Activated naive CD8-positive, alpha-beta T cell (primary cell): ENCODE results near the gene SIRPA.

Source experiments
- H3K27ac Mint-ChIP-seq: one replicate; pipeline ENCODE4 v1.8.0; 2021; ENCODE audit warnings: mixed read lengths
- H3K27me3 Mint-ChIP-seq: one replicate; pipeline ENCODE4 v1.8.0; 2021; ENCODE audit warnings: mixed read lengths
- H3K36me3 Mint-ChIP-seq: one replicate; pipeline ENCODE4 v1.8.0; 2021; ENCODE audit warnings: mixed read lengths
- H3K4me1 Mint-ChIP-seq: one replicate; pipeline ENCODE4 v1.8.0; 2021; ENCODE audit warnings: low read depth, mixed read lengths
- H3K4me3 Mint-ChIP-seq: one replicate; pipeline ENCODE4 v1.8.0; 2021; ENCODE audit warnings: mild to moderate bottlenecking, mixed read lengths
- H3K9me3 Mint-ChIP-seq: one replicate; pipeline ENCODE4 v1.8.0; 2021; ENCODE audit warnings: low read depth, mixed read lengths

Gene SIRPA

GRCh38 chr20:1876217-1876921 is 18.8 kb upstream of the SIRPA start:
- Mint-ChIP-seq H3K9me3 (no peaks in the 10 kb centered on the region), H3K36me3 (no peaks in the 10 kb centered on the region), H3K4me1 (peaks cover 3% of the 10 kb centered on the region), H3K27ac (no peak overlapping the region), H3K4me3 (no peak overlapping the region), H3K27me3 (peaks cover 3% of the 10 kb centered on the region)

DNA sequence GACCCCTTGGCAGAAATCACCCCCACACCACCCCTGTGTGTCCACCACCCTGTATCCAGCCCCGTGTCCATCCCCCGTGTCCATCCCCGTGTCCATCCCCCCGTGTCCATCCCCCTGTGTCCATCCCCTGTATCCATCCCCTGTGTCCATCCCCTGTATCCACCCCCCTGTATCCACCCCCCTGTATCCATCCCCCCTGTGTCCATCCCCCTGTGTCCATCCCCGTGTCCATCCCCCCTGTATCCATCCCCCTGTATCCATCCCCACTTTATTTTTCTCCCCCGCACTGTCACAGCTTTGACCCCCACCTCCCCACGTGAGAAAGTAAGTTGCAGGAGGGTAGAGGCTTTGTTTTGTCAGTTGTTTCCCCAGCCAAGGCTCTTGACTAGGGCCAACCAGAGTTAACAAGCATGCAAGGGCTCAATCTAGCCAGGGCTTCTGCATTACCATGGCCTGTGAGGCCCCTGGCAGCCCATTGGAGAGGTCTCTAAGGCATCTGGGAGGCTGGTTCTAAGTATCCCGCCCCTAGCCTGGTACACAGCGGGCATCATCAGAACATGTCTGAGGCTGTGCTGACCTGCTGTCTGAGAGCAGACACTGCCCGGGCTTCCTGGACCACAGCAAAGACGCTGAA is 18.1 kb upstream of the SIRPA start:
- Mint-ChIP-seq H3K27me3 (peaks cover 3% of the 10 kb centered on the region), H3K9me3 (no peaks in the 10 kb centered on the region), H3K4me3 (no peak overlapping the region), H3K36me3 (no peaks in the 10 kb centered on the region), H3K4me1 (no peaks in the 10 kb centered on the region), H3K27ac (no peak overlapping the region)

GRCh38 chr20:1877609-1878200 is 17.5 kb upstream of the SIRPA start:
- no peak overlapping the region for H3K27ac Mint-ChIP-seq
- H3K4me1 Mint-ChIP-seq, result peaks cover 3% of the 10 kb centered on the region
- no peaks in the 10 kb centered on the region for H3K9me3 Mint-ChIP-seq
- H3K4me3 Mint-ChIP-seq, result no peak overlapping the region
- no peaks in the 10 kb centered on the region for H3K36me3 Mint-ChIP-seq
- H3K27me3 Mint-ChIP-seq, result peaks cover 3% of the 10 kb centered on the region

DNA sequence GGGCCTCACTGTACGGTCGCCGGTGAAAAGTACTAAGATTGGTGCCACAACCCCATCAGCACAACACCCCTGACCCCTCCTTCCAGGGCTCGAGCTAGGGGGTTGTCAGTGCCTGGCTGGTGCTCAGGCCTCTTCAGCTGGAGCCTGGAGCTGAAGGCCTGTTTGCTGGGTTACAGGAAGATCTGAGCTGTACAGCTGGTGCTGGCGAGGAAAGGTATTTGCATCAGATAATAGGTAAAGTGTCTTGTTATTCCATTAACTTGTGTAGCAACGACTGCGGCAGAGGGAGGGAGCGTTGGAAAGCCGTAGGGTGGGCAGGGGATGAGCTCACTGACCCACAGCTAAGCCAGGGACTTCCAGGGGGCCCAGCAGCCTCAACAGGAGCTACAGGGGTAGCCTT is 15.8 kb upstream of the SIRPA start:
- H3K27ac Mint-ChIP-seq, result no peak overlapping the region
- no peaks in the 10 kb centered on the region for H3K9me3 Mint-ChIP-seq
- H3K4me1 Mint-ChIP-seq, result peaks cover 10% of the 10 kb centered on the region
- peaks cover 1% of the 10 kb centered on the region for H3K27me3 Mint-ChIP-seq
- no peaks in the 10 kb centered on the region for H3K36me3 Mint-ChIP-seq
- no peak overlapping the region for H3K4me3 Mint-ChIP-seq

GRCh38 chr20:1879934-1880333 is 15.3 kb upstream of the SIRPA start:
- H3K36me3 Mint-ChIP-seq, result no peaks in the 10 kb centered on the region
- H3K27me3 Mint-ChIP-seq, result peaks cover 1% of the 10 kb centered on the region
- no peaks in the 10 kb centered on the region for H3K9me3 Mint-ChIP-seq
- H3K27ac Mint-ChIP-seq, result no peak overlapping the region
- H3K4me1 Mint-ChIP-seq, result peaks cover 10% of the 10 kb centered on the region
- no peak overlapping the region for H3K4me3 Mint-ChIP-seq

DNA sequence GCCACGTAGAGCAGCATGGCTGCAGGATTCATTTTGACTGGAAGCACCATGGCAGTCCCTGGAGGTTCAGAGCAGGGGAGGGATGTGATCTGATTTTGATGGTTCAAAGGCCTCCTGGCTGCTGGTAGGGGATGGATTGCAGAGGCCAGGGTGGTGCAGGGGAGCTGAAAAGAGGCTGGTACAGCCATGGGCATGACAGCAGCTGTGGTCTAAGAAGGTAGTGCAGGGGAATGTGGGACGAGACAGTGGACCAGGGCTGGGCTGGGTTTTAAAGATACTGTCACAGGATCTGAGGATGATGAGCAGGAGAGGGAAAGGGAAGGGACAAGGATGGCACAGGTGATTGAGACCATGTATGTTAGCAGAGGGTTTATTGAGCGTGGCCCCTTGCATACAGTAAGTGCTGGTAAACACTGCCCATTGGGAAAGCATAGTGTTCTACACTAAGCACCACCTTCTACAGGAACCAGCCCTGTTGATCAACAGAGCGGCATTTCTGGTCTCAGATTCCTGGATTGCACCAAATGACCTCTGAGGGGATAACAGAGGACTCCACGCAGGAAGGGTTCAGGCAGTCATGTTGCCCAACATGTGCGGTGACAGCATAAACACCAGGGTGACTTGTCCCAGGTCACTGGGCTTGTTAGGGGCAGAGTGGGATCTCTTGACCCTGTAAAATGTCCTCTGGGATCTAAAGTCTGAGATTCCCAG is 14.5 kb upstream of the SIRPA start:
- peaks cover 10% of the 10 kb centered on the region for H3K4me1 Mint-ChIP-seq
- no peaks in the 10 kb centered on the region for H3K9me3 Mint-ChIP-seq
- no peak overlapping the region for H3K4me3 Mint-ChIP-seq
- peaks cover 1% of the 10 kb centered on the region for H3K27me3 Mint-ChIP-seq
- no peaks in the 10 kb centered on the region for H3K36me3 Mint-ChIP-seq
- no peak overlapping the region for H3K27ac Mint-ChIP-seq

DNA sequence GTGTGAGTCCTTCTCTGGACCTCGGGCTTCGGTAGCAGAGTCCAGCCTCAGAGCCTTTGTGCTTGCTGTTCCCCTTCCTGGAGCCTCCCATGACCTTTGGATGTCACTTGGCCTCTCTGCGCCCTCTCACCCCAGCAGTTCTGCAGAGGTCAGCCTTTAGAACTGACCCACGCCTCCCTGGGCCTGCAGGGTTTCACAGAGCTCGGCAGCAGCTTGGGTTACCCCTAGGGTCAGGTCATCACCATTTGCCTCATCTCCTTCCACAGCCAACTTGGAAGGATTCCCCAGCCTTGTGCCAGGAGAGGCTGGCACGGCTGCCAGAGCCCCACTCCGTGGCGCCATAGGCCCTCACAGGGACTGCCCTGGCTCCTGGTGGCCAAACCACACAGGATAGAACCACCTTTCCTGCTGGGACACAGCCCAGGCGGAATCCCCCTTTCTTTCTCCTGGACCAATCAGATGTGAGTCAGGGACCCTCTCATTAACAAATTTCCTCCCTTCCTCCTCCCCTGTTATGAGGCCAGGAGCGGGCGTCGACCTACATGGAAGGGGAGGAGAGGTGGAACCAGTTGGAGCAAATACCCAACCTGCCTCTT is 13.9 kb upstream of the SIRPA start:
- Mint-ChIP-seq H3K4me1 (peaks cover 10% of the 10 kb centered on the region), H3K9me3 (no peaks in the 10 kb centered on the region), H3K4me3 (no peak overlapping the region), H3K36me3 (no peaks in the 10 kb centered on the region), H3K27me3 (peaks cover 1% of the 10 kb centered on the region), H3K27ac (no peak overlapping the region)

GRCh38 chr20:1882026-1882425 is 13.2 kb upstream of the SIRPA start:
- Mint-ChIP-seq H3K27ac (no peak overlapping the region), H3K4me3 (no peak overlapping the region), H3K36me3 (no peaks in the 10 kb centered on the region), H3K9me3 (no peaks in the 10 kb centered on the region), H3K4me1 (peaks cover 10% of the 10 kb centered on the region), H3K27me3 (peaks cover 1% of the 10 kb centered on the region)

DNA sequence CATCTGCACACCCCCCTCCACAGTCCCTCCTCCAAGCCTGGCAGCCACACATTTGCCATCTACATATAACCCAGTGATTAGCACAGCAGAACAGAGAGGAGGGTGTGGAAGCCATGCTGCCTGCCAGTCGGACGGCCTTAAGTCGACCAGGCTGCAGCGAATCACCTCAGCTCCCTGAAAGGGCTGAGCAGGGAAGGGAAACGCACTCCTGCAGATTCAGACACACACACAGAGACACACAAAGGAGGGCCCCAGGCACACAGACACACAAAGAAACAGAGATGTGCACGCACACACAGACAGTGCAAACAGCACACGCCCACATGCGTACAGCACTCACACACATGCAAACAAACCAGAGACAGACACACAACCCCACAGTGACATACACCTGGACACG is 11.2 kb upstream of the SIRPA start:
- Mint-ChIP-seq H3K36me3 (no peaks in the 10 kb centered on the region), H3K9me3 (no peaks in the 10 kb centered on the region), H3K27me3 (peaks cover 12% of the 10 kb centered on the region), H3K4me3 (no peak overlapping the region), H3K27ac (no peak overlapping the region), H3K4me1 (peaks cover 10% of the 10 kb centered on the region)

DNA sequence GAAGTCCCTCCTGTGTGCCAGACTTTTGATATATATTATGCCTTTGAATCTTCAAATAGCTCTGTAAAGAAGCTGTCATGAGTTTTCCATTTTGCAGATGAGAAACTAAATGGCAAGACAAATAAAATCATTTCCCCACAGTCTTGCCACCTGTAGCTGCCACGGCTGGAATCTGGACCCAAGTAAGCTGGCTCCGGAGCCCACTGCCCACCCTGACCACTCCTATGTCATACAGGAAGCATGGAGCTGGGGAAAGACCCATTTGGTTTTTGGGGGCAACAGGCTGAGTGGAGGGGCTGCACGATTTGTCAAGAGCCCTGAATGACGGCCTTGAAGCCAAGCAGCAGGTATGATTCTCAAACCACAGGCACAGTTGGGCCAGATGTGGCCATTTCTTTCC is 10.0 kb upstream of the SIRPA start:
- H3K4me3 Mint-ChIP-seq, result no peak overlapping the region
- no peaks in the 10 kb centered on the region for H3K9me3 Mint-ChIP-seq
- H3K27ac Mint-ChIP-seq, result no peak overlapping the region
- peaks cover 10% of the 10 kb centered on the region for H3K4me1 Mint-ChIP-seq
- H3K27me3 Mint-ChIP-seq, result peaks cover 15% of the 10 kb centered on the region
- H3K36me3 Mint-ChIP-seq, result no peaks in the 10 kb centered on the region

DNA sequence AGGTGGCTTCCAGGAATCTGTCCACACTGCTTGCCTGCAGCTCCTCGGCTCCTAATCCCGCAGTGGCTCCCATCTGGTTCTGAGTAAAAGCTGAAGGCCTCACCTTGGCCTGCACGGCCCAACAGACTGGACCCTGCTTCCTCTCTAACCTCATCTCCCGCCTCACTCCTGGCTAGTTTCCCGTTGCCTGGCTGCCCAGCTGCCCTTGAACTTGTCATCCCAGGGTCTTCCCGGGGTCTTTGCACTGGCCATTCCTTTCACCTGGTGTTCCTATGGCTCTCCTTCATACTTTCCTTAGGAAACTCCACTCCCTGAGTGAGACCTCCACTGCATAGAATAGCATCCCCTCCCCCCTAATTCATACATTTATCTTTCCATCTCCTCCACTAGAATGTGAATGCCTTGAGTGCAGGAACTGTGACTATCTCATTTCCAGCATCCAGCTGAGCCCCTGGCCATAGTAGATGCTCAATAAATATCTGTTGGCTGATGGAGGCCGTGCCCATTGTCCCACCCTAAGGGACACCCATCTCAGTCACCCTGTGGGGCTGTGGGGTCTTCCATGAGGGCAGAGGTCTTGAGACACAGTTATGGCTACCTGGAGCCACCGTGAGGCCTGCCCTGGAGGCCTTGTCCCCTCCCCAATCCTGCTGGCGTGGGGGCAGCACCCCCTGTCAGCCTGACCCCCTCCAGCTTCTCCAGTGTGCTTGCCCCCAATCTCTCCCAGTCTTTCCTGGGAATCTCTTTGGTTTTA is 9.1 kb upstream of the SIRPA start:
- peaks cover 15% of the 10 kb centered on the region for H3K27me3 Mint-ChIP-seq
- no peak overlapping the region for H3K27ac Mint-ChIP-seq
- no peaks in the 10 kb centered on the region for H3K36me3 Mint-ChIP-seq
- peaks cover 10% of the 10 kb centered on the region for H3K4me1 Mint-ChIP-seq
- H3K9me3 Mint-ChIP-seq, result no peaks in the 10 kb centered on the region
- no peak overlapping the region for H3K4me3 Mint-ChIP-seq

DNA sequence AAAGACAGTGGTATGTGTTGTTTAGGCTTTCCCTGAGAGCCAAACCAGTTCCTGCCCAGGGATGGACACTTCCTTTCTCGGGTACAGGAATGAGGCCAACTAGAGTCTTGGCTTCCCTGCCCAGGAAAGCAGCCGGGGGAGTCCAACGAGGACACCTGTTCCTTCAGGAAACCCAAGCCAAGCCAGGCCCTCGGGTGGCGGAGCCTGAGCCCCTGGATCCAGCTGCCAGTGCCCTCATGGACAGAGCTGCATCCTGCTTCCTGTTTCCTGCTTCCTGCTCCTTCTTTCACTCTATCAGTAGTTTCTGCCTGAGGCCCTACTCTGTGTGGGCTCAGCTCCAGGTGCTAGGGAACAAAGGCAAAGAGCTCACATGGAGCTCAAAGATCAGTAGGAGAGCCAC is 7.9 kb upstream of the SIRPA start:
- H3K36me3 Mint-ChIP-seq, result no peaks in the 10 kb centered on the region
- no peak overlapping the region for H3K27ac Mint-ChIP-seq
- H3K27me3 Mint-ChIP-seq, result peaks cover 20% of the 10 kb centered on the region
- no peaks in the 10 kb centered on the region for H3K9me3 Mint-ChIP-seq
- no peak overlapping the region for H3K4me3 Mint-ChIP-seq
- peaks cover 8% of the 10 kb centered on the region for H3K4me1 Mint-ChIP-seq

DNA sequence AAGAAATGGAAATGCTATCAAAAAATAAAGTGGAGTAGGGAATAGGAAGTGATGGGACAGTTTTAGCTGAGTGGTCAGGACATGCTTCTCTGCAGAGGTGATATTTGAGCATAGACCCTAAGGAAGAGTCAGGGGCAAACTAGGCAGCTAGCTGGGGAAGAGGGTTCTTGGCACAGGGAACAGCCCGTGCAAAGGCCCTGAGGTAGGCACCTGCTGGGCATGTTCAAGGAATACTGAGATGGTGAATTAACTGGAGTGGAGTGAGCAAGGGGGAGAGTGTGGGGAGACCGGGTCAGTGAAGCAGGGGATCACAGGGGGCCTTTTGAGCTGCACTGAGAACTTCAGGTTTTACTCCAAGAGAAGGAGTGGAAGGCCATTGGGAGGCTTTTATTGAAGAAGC is 7.5 kb upstream of the SIRPA start:
- Mint-ChIP-seq H3K36me3 (no peaks in the 10 kb centered on the region), H3K4me1 (peaks cover 6% of the 10 kb centered on the region), H3K4me3 (no peak overlapping the region), H3K27me3 (peaks cover 23% of the 10 kb centered on the region), H3K9me3 (no peaks in the 10 kb centered on the region), H3K27ac (no peak overlapping the region)

GRCh38 chr20:1888796-1889463 is 6.3 kb upstream of the SIRPA start:
- Mint-ChIP-seq H3K9me3 (no peaks in the 10 kb centered on the region), H3K4me3 (no peak overlapping the region), H3K27me3 (peaks cover 29% of the 10 kb centered on the region), H3K27ac (no peak overlapping the region), H3K4me1 (peaks cover under 1% of the 10 kb centered on the region), H3K36me3 (no peaks in the 10 kb centered on the region)
